HG03575 (cell line): ENCODE measurements around the gene TRIP6.
"Not testable (repeated sequence)": the region's sequence is repeated elsewhere in the genome, so short reads cannot be mapped to it uniquely, and the experiment has no call there.

ENCODE experiments used
- ATAC-seq: cut with Tn5 transposase; IDR thresholded peaks from one replicate; pipeline ENCODE4 v1.9.1; 2021; ENCODE audit not compliant: unreplicated experiment, insufficient number of reproducible peaks, low FRiP score; ENCODE audit errors: extremely low read depth

The TRIP6 gene

GRCh38 chr7:100899432-100899831 is 32.2 kb downstream of the TRIP6 start:
- ATAC-seq, result no peak

- ATAC-seq, result no peak
Measured at GRCh38 chr7:100900978-100901377, 33.8 kb downstream of the TRIP6 start.

DNA sequence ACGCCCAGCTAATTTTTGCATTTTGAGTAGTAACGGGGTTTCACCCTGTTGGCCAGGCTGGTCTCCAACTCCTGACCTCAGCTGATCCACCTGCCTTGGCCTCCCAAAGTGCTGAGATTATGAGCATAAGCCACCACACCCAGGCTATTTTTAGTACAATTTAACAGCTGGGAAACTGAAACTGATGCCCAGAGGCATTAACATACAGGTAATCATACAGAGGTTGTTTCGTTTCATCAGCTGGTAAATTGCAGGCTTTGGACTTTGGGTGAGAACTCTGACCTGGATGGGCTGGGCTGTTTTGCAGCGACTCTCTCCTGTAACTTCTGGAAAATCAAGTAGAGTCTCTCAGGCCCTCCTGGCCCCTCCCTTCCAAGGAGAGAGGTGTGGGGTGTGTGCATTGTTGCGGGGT is 34.7 kb downstream of the TRIP6 start:
- ATAC-seq, result no peak

- ATAC-seq, result no peak
Measured at GRCh38 chr7:100902638-100903037, 35.5 kb downstream of the TRIP6 start.

DNA sequence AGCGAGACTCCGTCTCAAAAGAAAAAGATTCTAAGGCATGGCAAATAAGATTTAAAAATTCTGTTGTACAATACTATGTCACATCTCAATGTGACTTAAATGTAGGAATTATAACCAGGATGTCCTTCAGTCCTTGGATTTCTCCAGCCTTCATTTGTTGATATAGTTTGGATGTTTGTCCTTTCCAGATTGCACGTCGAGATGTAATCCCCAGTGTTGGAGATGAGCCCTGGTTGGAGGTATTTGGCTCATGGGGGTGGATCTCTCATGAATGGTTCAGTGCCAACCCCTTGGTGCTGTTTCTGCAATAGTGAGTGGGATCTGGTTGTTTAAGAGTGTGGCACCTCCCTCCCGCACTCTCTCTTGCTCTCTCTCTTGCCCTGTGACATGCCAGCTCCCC is 41.3 kb downstream of the TRIP6 start:
- no peak for ATAC-seq

GRCh38 chr7:100910443-100910842 is 43.3 kb downstream of the TRIP6 start:
- not testable (repeated sequence) for ATAC-seq

DNA sequence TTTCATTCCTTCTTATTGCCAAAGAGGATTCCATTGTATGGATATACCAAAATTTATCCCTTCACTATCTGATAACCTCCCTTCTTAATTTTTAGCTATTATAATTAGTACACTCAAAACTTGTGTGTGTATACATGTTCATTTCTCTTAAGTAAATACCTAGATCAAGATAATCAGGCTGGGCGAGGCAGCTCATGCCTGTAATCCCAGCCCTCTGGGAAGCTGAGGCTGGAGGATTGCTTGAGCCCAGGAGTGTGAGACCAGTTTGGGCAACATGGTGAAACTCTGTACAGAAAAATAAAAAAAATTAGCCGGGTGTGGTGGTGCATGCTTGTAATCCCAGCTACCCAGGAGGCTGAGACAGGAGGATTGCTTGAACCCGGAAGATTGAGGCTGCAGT is 44.3 kb downstream of the TRIP6 start:
- ATAC-seq, result no peak

DNA sequence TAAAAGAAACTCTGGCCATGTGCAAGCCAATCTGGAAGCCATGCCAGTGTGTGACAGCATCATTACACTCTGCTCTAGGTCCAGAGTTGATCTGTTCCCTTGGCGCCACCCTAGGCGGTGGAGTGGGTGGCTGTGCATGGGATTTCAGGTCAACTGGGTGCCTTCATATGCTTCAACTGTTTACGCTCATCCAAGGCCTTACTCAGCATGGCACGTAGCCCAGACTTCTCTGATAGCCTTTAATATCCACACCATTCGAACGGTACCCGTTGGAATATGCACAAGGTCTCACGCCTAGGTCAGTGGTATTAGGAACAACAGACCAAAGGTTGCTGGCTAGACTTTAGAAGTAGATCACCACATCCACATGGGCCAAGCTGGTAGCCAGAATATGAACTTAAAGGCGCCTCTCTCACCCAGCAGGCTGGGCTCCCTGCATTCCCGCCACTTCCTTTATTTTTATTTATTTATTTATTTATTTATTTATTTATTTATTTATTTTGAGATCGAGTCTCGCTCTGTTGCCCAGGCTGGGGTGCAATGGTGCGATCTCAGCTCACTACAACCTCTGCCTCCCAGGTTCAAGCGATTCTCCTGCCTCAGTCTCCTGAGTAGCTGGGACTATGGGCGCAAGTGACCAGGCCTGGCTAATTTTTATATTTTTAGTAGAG is 47.2 kb downstream of the TRIP6 start:
- ATAC-seq, result no peak

GRCh38 chr7:100914879-100915447 is 47.8 kb downstream of the TRIP6 start:
- no peak for ATAC-seq

- not testable (repeated sequence) for ATAC-seq
Measured at GRCh38 chr7:100919335-100919734, 52.1 kb downstream of the TRIP6 start.

DNA sequence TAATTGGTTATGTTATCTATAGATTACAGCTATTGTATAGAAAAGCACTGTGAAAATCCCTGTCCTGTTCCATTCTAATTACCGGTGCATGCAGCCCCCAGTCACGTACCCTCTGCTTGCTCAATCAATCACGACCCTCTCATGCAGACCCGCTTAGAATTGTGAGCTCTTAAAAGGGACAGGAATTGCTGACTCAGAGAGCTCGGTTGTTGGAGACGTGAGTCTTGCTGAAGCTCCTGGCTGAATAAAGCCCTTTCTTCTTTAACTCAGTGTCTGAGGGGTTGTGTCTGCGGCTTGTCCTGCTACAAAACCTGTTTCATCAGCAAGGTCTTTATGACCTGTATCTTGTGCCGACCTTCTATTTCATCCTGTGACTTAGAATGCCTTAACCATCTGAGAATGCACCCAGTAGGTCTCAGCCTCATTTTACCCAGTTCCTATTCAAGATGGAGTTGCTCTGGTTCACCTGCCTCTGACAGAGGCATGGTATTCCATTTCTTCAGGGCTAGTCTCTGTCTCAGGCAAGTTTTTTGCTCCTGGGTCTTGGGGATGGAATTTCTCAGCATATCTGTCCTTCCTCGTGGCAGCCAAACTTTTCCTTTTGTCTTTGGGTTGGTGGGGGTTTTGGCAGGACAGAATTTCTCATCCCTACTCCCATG is 52.7 kb downstream of the TRIP6 start:
- ATAC-seq, result not testable (repeated sequence)

GRCh38 chr7:100921039-100921438 is 53.9 kb downstream of the TRIP6 start:
- ATAC-seq, result no peak
